Measurements from ENCODE around the gene ZNF486. TPM values are rescaled to one million over a fixed set of nuclear protein-coding genes. Genes with fewer than 3 reads are reported as not detected.
A peak's percentile ranks its signal among the peaks of the same experiment; 100 is the strongest.
"Not testable (repeated sequence)": the region's sequence is repeated elsewhere in the genome, so short reads cannot be mapped to it uniquely, and the experiment has no call there.

ZNF486 gene
- total RNA-seq, 1 donor from 2014 or later = 14.9 TPM

GRCh38 chr19:20167651-20168122 is 673 bp downstream of the ZNF486 start:
- no peak for DNase-seq (ENCODE audit: low spot score in 2 of 2, unreplicated experiment in 2 of 2)
- TF ChIP-seq CTCF (IDR thresholded peaks at IDR 0.05; ENCODE audit: unreplicated experiment) = no peak
- H3K27ac Mint-ChIP-seq = peak overlapping the region; percentile 99
- no peaks in the 10 kb centered on the region for H3K9me3 Mint-ChIP-seq
- H3K27me3 Mint-ChIP-seq (ENCODE audit: low read depth) = no peaks in the 10 kb centered on the region
- H3K4me3 Mint-ChIP-seq = peak overlapping the region; percentile 99
- peaks cover 27% of the 10 kb centered on the region for H3K4me1 Mint-ChIP-seq
- H3K36me3 Mint-ChIP-seq = peaks cover 21% of the 10 kb centered on the region

DNA sequence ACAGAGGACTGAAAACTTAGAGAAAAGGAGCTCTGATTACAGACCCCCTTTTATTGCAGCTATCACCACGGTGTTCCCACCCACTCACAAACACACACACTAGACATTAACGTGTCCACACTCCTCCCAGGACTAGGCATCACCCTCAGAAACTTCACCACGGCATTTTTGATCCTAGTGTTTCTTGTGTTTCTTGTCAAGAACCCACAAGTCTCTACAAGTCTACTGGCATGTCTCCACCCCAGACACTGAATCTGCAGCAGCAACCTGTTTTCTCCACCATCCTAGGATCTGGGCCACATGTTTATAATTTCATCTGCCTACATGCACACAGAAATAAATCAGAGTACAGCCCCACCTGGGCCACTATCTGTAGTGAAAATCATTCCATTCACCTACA is 4.3 kb downstream of the ZNF486 start:
- no peak for DNase-seq (ENCODE audit: low spot score in 2 of 2, unreplicated experiment in 2 of 2)
- H3K36me3 Mint-ChIP-seq = peaks cover 35% of the 10 kb centered on the region
- H3K4me3 Mint-ChIP-seq = peak overlapping the region; percentile 9

DNA sequence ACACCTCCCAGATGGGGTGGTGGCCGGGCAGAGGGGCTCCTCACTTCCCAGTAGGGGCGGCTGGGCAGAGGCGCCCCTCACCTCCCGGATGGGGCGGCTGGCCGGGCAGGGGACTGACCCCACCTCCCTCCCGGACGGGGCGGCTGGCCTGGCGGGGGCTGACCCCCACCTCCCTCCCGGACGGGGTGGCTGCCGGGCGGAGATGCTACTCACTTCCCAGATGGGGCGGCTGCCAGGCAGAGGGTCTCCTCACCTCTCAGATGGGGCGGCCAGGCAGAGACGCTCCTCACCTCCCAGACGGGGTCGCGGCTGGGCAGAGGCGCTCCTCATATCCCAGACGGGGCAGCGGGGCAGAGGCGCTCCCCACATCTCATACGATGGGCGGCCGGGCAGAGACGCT is 8.8 kb downstream of the ZNF486 start:
- not testable (repeated sequence) for H3K4me3 Mint-ChIP-seq; H3K4me1 Mint-ChIP-seq; H3K27me3 Mint-ChIP-seq (ENCODE audit: low read depth); DNase-seq (ENCODE audit: low spot score in 2 of 2, unreplicated experiment in 2 of 2); H3K27ac Mint-ChIP-seq
- Mint-ChIP-seq H3K9me3 (peaks cover 14% of the 10 kb centered on the region), H3K36me3 (peaks cover 48% of the 10 kb centered on the region)

More for the DNA sequence above, 4.3 kb downstream of the ZNF486 start:
- peak overlapping the region; percentile 85 for H3K27ac Mint-ChIP-seq
- peaks cover 8% of the 10 kb centered on the region for H3K9me3 Mint-ChIP-seq
- TF ChIP-seq CTCF (IDR thresholded peaks at IDR 0.05; ENCODE audit: unreplicated experiment) = no peak
- peaks cover 19% of the 10 kb centered on the region for H3K4me1 Mint-ChIP-seq
- H3K27me3 Mint-ChIP-seq (ENCODE audit: low read depth) = no peaks in the 10 kb centered on the region

GRCh38 chr19:20179956-20180355 is 12.9 kb downstream of the ZNF486 start:
- H3K27ac Mint-ChIP-seq; H3K4me1 Mint-ChIP-seq; H3K9me3 Mint-ChIP-seq; H3K4me3 Mint-ChIP-seq; H3K27me3 Mint-ChIP-seq (ENCODE audit: low read depth); DNase-seq (ENCODE audit: low spot score in 2 of 2, unreplicated experiment in 2 of 2): not testable (repeated sequence)
- H3K36me3 Mint-ChIP-seq = peaks cover 23% of the 10 kb centered on the region

DNA sequence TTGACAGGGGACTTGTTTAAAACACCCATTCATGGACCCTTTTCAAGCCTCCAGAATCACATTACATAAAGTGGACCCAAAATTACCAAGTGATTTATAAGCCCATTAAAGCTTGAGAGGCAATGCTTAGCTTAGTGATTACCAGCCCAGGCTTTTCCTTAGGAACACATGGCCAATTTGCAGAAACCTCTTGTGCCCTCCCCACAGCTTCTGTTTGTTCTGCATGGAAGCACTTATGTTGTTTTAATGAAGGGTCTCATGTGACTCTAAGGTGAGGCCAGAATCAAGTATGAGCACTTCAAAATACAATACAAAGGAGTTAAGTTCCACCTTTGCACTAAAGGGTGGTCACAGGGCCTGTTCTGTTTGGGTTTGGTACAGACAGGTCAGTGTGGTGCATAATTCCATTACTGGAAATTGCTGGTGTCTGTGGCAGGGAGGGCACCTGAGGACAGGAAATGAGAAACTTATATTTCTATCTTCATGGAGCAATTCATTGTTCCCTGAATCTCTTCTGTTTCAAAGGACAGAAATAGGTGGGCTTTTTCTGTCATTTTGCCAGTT is 15.3 kb downstream of the ZNF486 start:
- Mint-ChIP-seq H3K36me3 (peaks cover 19% of the 10 kb centered on the region), H3K27me3 (ENCODE audit: low read depth) (no peaks in the 10 kb centered on the region), H3K27ac (no peak overlapping the region), H3K9me3 (peaks cover under 1% of the 10 kb centered on the region), H3K4me1 (no peaks in the 10 kb centered on the region), H3K4me3 (no peak overlapping the region)
- no peak for DNase-seq (ENCODE audit: low spot score in 2 of 2, unreplicated experiment in 2 of 2)
- no peak for TF ChIP-seq CTCF (IDR thresholded peaks at IDR 0.05; ENCODE audit: unreplicated experiment)

DNA sequence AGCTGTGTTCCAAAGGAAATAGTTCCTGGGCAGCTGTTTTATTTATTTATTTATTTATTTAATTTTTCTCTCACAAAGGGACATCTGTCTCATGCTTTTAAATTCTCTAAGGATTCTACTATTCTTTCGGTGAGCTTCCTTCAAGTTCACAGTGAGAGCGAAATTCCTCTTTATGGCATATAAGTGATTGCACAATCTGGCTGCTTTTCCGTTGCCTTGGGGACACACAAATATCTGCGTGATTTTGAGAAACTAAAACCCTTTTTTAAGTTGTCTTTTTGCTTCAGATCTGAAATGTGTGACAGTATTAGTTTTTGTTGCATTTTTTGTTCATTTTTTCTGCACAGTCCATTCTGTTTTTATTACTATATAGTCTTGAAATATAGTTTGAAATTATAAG is 19.2 kb downstream of the ZNF486 start:
- no peaks in the 10 kb centered on the region for H3K27me3 Mint-ChIP-seq (ENCODE audit: low read depth)
- DNase-seq (ENCODE audit: low spot score in 2 of 2, unreplicated experiment in 2 of 2) = no peak
- H3K4me3 Mint-ChIP-seq = no peak overlapping the region
- no peak overlapping the region for H3K27ac Mint-ChIP-seq
- H3K36me3 Mint-ChIP-seq = peaks cover 37% of the 10 kb centered on the region
- TF ChIP-seq CTCF (IDR thresholded peaks at IDR 0.05; ENCODE audit: unreplicated experiment) = no peak
- H3K4me1 Mint-ChIP-seq = no peaks in the 10 kb centered on the region
- H3K9me3 Mint-ChIP-seq = peaks cover 5% of the 10 kb centered on the region

- Mint-ChIP-seq H3K9me3 (peaks cover 27% of the 10 kb centered on the region), H3K36me3 (peaks cover 53% of the 10 kb centered on the region)
- no peak for TF ChIP-seq CTCF (IDR thresholded peaks at IDR 0.05; ENCODE audit: unreplicated experiment)
These were observed 30.7 kb downstream of the ZNF486 start for GRCh38 chr19:20197747-20198146.

More at GRCh38 chr19:20197747-20198146, 30.7 kb downstream of the ZNF486 start:
- no peak for DNase-seq (ENCODE audit: low spot score in 2 of 2, unreplicated experiment in 2 of 2)
- H3K27ac Mint-ChIP-seq = no peak overlapping the region
- H3K4me1 Mint-ChIP-seq = no peaks in the 10 kb centered on the region
- no peak overlapping the region for H3K4me3 Mint-ChIP-seq
- H3K27me3 Mint-ChIP-seq (ENCODE audit: low read depth) = no peaks in the 10 kb centered on the region

All from mesothelial cell of epicardium (in vitro differentiated cells).